NCI-H2196 treated with DMSO at 0.1 percent for 48 hours (cell line): ENCODE data around the gene GLIS1.

Experiments used
- DNase-seq: peaks from one replicate; lab custom pipeline; 2025; ENCODE audit not compliant: unreplicated experiment; lab: John Stamatoyannopoulos, UW

The GLIS1 gene

GRCh38 chr1:53513846-53514245 is 225.1 kb downstream of the GLIS1 start:
- DNase-seq: no peak

- DNase-seq: no peak
These were observed 225.9 kb downstream of the GLIS1 start for GRCh38 chr1:53512807-53513755.

DNA sequence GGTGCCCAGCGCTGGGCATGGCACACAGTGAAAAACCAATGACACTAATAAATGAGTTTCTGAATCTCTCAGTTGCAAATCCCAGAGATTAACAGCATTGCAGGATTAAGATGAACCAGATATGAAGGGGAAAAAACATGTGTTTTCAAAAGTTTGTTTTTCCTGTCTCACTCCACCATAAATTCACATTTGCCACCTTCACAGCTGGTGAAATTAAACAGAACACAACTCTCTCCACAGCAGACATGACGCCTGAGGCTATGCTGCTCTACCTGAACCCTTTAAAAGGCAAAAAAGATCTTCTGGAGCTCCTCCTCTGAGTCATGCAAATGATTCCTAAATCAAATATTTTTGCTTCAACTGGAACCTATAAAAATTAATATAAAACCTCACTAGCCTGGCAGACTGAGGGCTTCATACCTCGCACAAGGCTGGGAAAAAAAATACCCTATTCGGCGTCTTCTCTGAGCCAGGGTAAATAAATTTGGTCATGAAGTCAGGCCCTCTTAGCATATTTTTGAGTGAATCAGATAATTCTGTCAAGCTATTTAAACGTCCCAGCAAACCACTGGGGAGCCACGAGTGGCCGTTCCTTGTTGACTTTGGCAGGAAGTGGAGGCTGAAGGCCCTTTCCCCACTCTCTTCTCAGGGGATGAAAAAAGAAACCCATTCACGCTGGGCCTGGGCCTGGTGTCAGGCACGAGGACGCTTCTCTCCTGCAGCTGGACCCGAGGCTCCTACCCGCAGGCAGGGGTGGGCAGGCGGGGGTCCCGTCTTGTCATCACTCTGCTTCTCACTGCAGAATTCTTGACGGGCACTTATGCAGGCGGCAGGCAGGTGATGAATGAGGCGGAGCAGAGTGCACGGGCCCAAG is 226.8 kb downstream of the GLIS1 start:
- DNase-seq: peak; percentile 38

DNA sequence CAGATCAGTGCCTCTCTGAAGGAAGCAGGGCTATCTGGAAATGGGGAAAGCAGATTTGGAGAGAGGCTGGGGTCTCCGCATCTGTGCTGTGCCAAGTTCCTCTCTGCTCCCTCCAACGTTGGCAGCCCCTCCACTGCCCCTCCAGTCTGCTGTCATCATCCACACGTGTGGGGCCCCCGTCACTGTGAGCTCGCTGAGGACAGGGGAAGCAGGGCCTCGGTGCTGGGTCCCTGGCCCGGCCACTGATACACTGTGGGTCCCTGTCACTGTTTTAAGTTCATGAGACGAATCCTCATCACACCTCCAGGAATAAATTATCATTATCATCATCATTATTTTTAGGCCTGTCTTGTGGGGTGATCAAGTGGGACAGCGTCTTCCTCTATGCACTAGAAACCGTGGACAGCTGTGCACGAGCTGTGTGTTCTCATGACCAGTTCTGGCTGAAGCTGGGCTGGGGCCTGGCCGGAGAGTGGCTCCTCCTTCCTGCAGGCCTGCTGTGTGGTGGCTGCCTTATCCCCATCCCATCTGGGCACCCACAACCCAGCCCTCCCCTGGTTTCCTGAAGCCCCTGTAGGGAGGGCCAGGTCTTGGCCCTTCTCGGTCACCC is 227.5 kb downstream of the GLIS1 start:
- no peak for DNase-seq

GRCh38 chr1:53510215-53510614 is 228.7 kb downstream of the GLIS1 start:
- no peak for DNase-seq

- DNase-seq: no peak
These were observed 229.2 kb downstream of the GLIS1 start for GRCh38 chr1:53509775-53510174.

GRCh38 chr1:53508991-53509666 is 229.8 kb downstream of the GLIS1 start:
- DNase-seq: no peak

GRCh38 chr1:53508056-53508990 is 230.6 kb downstream of the GLIS1 start:
- DNase-seq: no peak

GRCh38 chr1:53507116-53507820 is 231.7 kb downstream of the GLIS1 start:
- DNase-seq: no peak

DNA sequence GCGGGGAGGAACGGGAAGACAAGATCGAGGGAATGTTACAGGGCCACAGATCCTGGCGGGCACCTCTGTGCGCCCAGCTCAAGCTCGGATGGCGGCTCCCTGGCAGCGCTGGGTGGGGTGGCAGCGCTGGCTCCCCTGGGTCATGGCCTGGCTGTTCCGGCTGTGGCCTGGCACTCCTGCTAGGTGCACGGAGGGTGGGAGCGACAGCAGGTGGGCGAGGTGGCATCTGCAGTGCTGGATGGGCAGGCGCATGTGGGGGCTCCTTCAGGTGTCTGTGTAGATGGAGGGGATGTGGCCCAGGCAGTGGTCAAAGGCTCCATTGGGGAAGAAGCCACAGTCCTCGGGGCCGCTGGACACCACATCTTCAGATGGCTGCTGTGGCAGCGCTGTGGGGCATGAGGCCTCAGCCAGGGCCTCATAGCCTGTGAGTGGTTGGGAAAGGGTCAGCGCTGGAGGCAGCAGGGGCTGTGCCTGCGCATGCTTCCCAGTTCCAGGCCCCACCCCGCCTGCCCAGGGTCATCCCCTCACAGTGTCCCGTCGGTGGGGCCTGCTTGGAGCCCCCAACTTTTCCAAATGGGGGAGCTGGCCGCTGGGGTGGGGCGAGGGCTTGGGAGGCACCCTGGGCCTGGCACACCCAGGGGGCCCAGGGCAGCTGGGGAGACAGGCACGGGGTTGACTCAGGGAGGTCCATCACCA is 232.5 kb downstream of the GLIS1 start:
- DNase-seq: no peak

GRCh38 chr1:53505891-53506290 is 233.1 kb downstream of the GLIS1 start:
- no peak for DNase-seq

DNA sequence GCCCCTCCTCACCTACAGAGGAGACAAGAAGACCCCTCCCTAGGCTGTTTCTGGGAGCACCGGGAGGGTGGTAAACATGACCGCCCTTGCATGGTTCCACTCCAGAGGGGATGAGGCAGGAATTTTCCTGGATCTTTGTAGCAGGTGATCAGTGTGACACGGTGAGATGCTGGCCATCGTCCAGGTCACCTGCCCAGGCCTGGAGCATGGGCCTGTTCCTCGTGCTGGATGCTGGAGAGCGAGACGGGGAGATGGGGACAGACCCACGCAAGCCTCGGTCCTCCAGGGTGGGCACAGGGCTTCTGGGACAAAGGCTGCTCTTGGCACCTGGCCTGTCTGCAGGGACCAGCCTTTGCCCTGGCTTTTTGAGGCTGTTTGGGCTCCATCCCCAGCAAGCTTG is 233.6 kb downstream of the GLIS1 start:
- DNase-seq: no peak

- no peak for DNase-seq
These were observed 234.1 kb downstream of the GLIS1 start for GRCh38 chr1:53504901-53505300.

GRCh38 chr1:53503433-53504217 is 235.3 kb downstream of the GLIS1 start:
- DNase-seq: no peak

DNA sequence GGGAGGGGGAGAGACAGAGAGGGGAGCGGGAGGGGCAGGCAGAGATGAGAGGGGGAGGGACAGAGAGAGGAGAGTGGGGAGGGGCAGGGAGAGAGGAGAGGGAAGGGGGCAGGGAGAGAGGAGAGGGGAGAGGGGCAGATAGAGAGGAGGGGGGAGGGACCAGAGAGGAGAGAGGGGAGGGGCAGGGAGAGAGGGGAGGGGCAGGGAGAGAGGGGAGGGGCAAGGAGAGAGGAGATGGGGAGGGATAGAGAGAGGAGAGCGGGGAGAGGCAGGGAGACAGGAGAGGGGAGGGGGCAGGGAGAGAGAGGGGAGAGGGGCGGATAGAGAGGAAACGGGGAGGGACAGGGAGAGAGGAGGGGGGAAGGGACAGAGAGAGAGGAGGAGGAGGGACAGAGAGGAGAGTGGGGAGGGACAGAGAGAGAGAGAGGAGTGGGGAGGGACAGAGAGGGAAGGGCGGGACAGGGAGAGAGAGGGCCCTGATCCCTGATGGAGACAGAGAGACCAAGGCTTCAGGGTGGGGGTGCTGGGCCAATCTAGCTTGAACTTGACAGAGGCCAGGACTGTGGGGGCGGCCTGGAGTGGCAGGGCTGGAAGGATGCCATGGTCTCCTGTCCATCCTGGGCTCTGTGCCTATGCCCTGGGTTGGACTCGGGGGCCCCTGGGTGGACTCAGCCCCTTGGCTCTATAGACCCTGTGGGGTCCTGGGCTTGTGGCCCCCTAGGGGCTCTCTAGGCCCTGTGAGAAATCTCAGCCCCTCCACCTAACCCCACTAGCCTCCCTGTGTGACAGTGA is 236.1 kb downstream of the GLIS1 start:
- no peak for DNase-seq

DNA sequence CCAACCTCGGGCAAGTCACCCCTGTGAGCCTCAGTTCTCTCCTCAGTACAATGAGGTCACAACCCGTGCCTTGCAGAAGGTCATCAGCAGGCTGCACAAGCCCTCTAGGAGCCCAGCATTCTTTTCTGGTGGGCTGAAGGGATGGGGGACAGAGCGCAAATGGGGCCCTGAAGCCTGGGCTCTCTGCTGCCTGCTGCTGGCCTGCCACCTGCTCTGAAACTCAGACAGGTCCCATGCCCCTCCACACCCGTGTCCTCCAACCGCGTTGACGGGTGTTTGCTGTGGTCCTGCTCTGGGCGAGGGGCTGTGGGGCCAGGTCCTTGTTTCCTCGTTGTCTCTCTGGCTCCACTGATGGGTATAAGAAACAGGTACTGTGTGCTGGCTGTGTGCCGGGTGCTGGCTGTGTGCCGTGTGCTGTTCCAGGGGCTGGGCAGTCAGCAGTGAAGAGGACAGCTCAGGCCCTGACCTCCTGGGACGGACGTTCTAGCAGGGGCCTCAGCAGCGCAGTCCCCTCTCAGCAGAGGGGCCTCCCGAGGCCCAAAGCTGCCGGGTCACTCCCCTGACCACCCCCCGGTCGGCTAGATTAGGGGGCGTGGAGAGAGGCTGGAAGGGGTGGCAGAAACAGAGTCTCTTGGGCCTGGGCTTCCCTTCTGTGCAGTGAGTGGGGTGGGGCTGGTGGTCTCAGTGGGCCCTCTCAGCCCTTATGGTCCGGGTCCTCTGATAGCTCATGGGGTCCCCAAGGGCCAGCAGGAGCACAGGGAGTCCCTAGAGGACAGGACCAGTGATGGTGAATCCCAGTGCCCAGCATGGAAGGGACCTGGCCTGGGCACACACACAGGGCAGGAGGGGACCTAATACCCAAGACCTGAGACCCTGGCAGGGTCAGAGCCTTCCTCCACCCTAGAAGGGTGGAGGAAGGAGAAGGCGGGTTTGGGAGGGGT is 237.6 kb downstream of the GLIS1 start:
- DNase-seq: no peak
